Keratinocyte (primary cell): ENCODE results near the gene NINJ2. TPM values are rescaled to one million over a fixed set of nuclear protein-coding genes. Genes with fewer than 3 reads are reported as not detected.

Experiments
- DNase-seq: peaks from one replicate; pipeline ENCODE4 v3.0.0-alpha.2; 2011; ENCODE audit warnings: low read depth, missing footprints, low spot score
- FAIRE-seq: peaks from 2 replicates; lab custom pipeline; 2011; peaks lifted over from hg19 to GRCh38; lab: Jason Lieb, UNC
- H2AFZ ChIP-seq: 2 replicates; pipeline ENCODE4 v1.6.0; 2012; ENCODE audit warnings: low read length, control low read depth, inconsistent platforms; ENCODE audit not compliant: control insufficient read depth
- H3K27ac ChIP-seq: 2 replicates; pipeline ENCODE4 v1.5.1; 2011; ENCODE audit warnings: low read length; ENCODE audit not compliant: control insufficient read depth, insufficient read depth
- H3K27me3 ChIP-seq: 3 replicates; pipeline ENCODE4 v1.6.0; 2011; ENCODE audit warnings: low read length; ENCODE audit not compliant: control insufficient read depth, insufficient read depth; ENCODE audit errors: extremely low read depth
- H3K36me3 ChIP-seq, 2 experiments: 2 replicates in 1 of 2; 3 replicates in 1 of 2; pipeline ENCODE4 v1.5.1; 2011; ENCODE audit warnings: low read length in 2 of 2, mild to moderate bottlenecking in 1 of 2; ENCODE audit not compliant: control insufficient read depth in 2 of 2, insufficient read depth in 2 of 2; ENCODE audit errors: extremely low read depth in 1 of 2
- H3K4me1 ChIP-seq: 3 replicates; pipeline ENCODE4 v1.5.1; 2011; ENCODE audit warnings: low read length; ENCODE audit not compliant: control insufficient read depth, insufficient read depth; ENCODE audit errors: extremely low read depth
- H3K4me2 ChIP-seq: 3 replicates; pipeline ENCODE4 v1.6.0; 2011; ENCODE audit warnings: low read depth, low read length; ENCODE audit not compliant: control insufficient read depth, insufficient read depth; ENCODE audit errors: extremely low read depth
- H3K4me3 ChIP-seq, 3 experiments: fragments of 200-600 bp in 1 of 3; sonication (generic) in 1 of 3; 2 replicates in 2 of 3; 3 replicates in 1 of 3; pipeline ENCODE4 v1.5.1; 2011 to 2016; ENCODE audit warnings: low read length in 3 of 3, mild to moderate bottlenecking in 3 of 3, control low read depth in 2 of 3, inconsistent platforms in 1 of 3, low read depth in 1 of 3, mixed read lengths in 1 of 3, mixed run types in 1 of 3, moderate library complexity in 1 of 3; ENCODE audit not compliant: control insufficient read depth in 2 of 3, insufficient read depth in 2 of 3; ENCODE audit errors: extremely low read depth in 1 of 3
- H3K79me2 ChIP-seq: 2 replicates; pipeline ENCODE4 v1.6.0; 2012; ENCODE audit warnings: low read length; ENCODE audit not compliant: control insufficient read depth, insufficient read depth
- H3K9ac ChIP-seq: 3 replicates; pipeline ENCODE4 v1.6.0; 2011; ENCODE audit warnings: low read length; ENCODE audit not compliant: control insufficient read depth, insufficient read depth; ENCODE audit errors: extremely low read depth
- H3K9me1 ChIP-seq: 3 replicates; pipeline ENCODE4 v1.6.0; 2011; ENCODE audit warnings: low read length; ENCODE audit not compliant: control insufficient read depth, insufficient read depth; ENCODE audit errors: extremely low read depth
- H3K9me3 ChIP-seq: 2 replicates; pipeline ENCODE4 v1.5.1; 2012; ENCODE audit warnings: low read depth, low read length; ENCODE audit not compliant: control insufficient read depth
- H4K20me1 ChIP-seq: 3 replicates; pipeline ENCODE4 v1.6.0; 2011; ENCODE audit warnings: low read length; ENCODE audit not compliant: control insufficient read depth, insufficient read depth; ENCODE audit errors: extremely low read depth
- EZH2 ChIP-seq: IDR thresholded peaks from one replicate; pipeline ENCODE4 v1.6.1; 2012; ENCODE audit warnings: inconsistent platforms, mild to moderate bottlenecking, low read length, moderate library complexity
- dilution Hi-C: fragments of 300-500 bp; cut with MboI; formaldehyde crosslinking; loops from one replicate; pipeline ENCODE4 v1.7.0; 2020; ENCODE audit warnings: low sequenced_read_pairs; ENCODE audit not compliant: extremely low pct_ligation_motif_present
- polyA plus RNA-seq, 5 experiments: library from polyadenylated mRNA; depleted of rRNA in 3 of 5; stranded (reverse) in 3 of 5; stranded (forward) in 1 of 5; unstranded in 1 of 5; fragments of >200 nt; gene quantifications; 1 replicate in 1 of 5; 2 replicates in 3 of 5; 3 replicates in 1 of 5; pipeline versions ENCODE4 v1.2.1 to v1.2.3, GENCODE V29; 2011 to 2012; ENCODE audit warnings: missing spikeins in 2 of 5, low read depth in 1 of 5, low replicate concordance in 1 of 5
- TF ChIP-seq, protein P1 (sequence below), 3 experiments: IDR thresholded peaks in 1 of 3; conservative IDR thresholded peaks in 1 of 3; optimal IDR thresholded peaks in 1 of 3; 2 replicates in 2 of 3; 3 replicates in 1 of 3; pipeline versions ENCODE3 to v1.5.1; 2011; ENCODE audit warnings: low read length in 3 of 3, mild to moderate bottlenecking in 3 of 3, moderate library complexity in 2 of 3, control low read depth in 1 of 3, inconsistent platforms in 1 of 3; ENCODE audit not compliant: insufficient read depth in 2 of 3; ENCODE audit errors: extremely low read depth in 1 of 3

NINJ2 gene
- polyA plus RNA-seq, 1 donor (not counting 4 experiments of a cell fraction or from before 2014, with no cell fraction given): 0.58 TPM

DNA sequence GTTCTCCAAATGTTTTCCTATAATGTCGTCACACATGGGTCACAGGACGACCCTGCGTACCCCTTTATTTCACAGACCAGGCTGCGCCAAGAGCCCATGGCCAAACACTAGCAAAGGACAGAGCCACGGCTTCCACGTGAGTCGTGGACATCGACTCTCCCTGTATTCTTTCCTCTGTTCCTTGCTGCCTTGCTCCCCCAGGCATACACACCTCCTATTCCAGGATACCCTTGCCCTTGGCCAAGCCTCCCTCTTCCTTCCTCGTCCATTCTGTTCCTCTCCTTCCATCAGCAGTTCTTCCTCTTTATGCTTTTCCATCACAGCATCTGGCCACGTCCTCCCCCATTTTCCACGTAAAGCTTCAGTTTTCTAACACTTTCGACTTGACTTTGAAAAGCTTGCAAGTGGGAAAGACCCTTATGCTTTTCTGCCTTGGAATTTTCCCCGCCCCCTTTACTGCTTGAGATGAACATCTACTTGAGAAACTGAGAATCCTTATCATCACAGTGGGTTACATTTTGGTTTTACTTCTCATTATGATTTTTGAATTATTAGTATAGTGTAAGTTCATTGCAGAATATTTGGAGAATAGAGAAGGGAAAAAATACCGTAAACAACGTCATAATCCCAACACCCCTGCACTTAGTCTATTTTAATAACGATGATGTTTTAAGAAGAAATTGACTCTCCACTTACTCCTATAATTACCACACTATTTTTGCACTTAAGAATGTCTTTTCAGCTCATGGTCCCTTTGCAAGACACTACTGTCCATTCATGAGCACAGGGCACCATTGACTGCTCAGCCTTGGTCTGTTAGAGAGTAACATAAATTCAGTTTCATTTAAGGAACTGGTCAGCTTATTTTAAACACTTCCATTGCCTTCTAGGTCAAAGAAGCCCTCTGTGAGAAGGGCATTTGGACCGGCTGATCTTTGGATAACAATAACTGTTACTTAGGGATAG is 15.8 kb upstream of the NINJ2 start:
- DNase-seq: no peak

DNA sequence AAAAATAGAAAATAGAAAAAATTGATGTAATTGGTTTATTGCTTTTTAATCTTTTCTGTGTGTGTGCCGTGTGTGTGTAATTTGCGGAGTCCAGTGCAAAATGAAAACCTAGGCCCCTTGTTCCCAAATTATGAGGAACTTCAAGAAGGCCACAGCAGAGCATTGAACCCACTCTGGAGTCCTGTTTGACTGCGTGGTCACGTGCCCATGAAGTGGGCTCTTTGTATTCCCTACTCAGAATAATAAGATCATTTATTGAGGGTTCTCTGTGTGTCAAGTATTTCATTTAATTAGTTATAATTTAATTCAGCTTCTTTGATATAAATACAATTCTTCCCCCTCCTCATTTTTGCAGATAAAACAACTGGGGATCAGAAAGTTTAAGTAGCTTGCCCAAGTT is 12.3 kb upstream of the NINJ2 start:
- Histone ChIP-seq H3K27me3 (no peaks in the 10 kb centered on the region), H2AFZ (no peak overlapping the region), H4K20me1 (no peaks in the 10 kb centered on the region), H3K79me2 (no peaks in the 10 kb centered on the region), H3K4me1 (peaks cover 6% of the 10 kb centered on the region), H3K9me3 (no peaks in the 10 kb centered on the region), H3K4me2 (no peak overlapping the region), H3K4me3 (no peak overlapping the region), H3K9ac (no peak overlapping the region), H3K9me1 (no peaks in the 10 kb centered on the region), H3K27ac (no peak overlapping the region), H3K36me3 (no peaks in the 10 kb centered on the region)
- dilution Hi-C loops: no loop called here
- FAIRE-seq (no peak), DNase-seq (no peak)
- no peak for TF ChIP-seq EZH2
- TF ChIP-seq, protein P1, sequence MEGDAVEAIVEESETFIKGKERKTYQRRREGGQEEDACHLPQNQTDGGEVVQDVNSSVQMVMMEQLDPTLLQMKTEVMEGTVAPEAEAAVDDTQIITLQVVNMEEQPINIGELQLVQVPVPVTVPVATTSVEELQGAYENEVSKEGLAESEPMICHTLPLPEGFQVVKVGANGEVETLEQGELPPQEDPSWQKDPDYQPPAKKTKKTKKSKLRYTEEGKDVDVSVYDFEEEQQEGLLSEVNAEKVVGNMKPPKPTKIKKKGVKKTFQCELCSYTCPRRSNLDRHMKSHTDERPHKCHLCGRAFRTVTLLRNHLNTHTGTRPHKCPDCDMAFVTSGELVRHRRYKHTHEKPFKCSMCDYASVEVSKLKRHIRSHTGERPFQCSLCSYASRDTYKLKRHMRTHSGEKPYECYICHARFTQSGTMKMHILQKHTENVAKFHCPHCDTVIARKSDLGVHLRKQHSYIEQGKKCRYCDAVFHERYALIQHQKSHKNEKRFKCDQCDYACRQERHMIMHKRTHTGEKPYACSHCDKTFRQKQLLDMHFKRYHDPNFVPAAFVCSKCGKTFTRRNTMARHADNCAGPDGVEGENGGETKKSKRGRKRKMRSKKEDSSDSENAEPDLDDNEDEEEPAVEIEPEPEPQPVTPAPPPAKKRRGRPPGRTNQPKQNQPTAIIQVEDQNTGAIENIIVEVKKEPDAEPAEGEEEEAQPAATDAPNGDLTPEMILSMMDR (optimal IDR thresholded peaks at IDR 0.05 in 1 of 3, IDR thresholded peaks at IDR 0.05 in 1 of 3, conservative IDR thresholded peaks at IDR 0.05 in 1 of 3; ENCODE audit: extremely low read depth in 1 of 3, insufficient read depth in 2 of 3, low read length in 3 of 3): no peak

More for the DNA sequence above, 15.8 kb upstream of the NINJ2 start:
- FAIRE-seq: no peak
- Histone ChIP-seq H3K9me3 (no peaks in the 10 kb centered on the region), H3K79me2 (no peaks in the 10 kb centered on the region), H3K27me3 (no peaks in the 10 kb centered on the region), H3K9me1 (no peaks in the 10 kb centered on the region), H2AFZ (no peak overlapping the region), H3K4me3 (no peak overlapping the region), H3K9ac (no peak overlapping the region), H3K4me2 (no peak overlapping the region), H3K4me1 (peaks cover 6% of the 10 kb centered on the region), H4K20me1 (no peaks in the 10 kb centered on the region), H3K27ac (no peak overlapping the region), H3K36me3 (no peaks in the 10 kb centered on the region)
- TF ChIP-seq, protein P1 (optimal IDR thresholded peaks at IDR 0.05 in 1 of 3, IDR thresholded peaks at IDR 0.05 in 1 of 3, conservative IDR thresholded peaks at IDR 0.05 in 1 of 3; ENCODE audit: extremely low read depth in 1 of 3, insufficient read depth in 2 of 3, low read length in 3 of 3): no peak
- TF ChIP-seq EZH2: no peak
- dilution Hi-C loops: no loop called here
